ENCODE measurements around the gene MGST2. TPM values are rescaled to one million over a fixed set of nuclear protein-coding genes. Genes with fewer than 3 reads are reported as not detected.

The MGST2 gene
- total RNA-seq (2022; extraction: Qiagen RNA extraction): 47.0 to 54.5 TPM (median 50.4 TPM) in 5 replicates

DNA sequence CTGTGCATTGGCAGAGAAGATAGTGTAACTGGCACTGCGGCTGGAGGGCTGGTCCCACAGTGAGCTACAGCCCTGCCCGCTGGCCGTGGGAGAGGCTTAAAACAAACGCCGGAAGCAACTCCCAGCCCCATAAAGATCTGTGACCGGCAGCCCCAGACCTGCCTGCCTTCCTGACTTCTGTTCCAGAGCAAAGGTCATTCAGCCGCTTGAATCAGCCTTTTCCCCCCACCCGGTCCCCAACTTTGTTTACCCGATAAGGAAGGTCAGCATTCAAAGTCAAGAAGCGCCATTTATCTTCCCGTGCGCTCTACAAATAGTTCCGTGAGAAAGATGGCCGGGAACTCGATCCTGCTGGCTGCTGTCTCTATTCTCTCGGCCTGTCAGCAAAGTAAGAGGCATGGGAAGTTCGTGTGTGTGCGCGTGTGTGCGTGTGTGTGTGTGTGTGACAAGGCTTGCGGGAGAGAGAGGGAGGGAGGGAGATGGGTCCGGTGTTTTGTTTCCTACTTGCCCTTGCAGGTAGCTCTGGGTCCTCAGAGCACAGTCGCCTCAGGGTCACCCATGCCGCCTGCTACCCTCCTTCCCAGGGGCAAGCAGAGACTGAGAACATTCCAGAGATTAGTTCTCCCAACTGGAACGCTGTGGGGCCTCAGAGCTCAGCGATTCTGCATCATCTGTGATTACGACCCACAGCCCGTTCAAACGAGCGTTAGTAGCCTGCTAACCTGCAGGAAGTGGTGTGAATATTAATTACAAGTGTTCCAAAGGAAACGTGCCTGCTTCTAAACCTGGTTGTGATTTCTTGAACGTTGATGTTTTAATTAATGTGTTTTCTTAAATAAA, at the start of gene MGST2:
Gene MGST2 (plus strand): TSS at position 130 of the 840 bp plus-strand sequence. CDS start 201 bp downstream, at position 331.

Other genes with a start within 250 kb of the MGST2 start
- gene RAB33B, start 211.7 kb upstream of the MGST2 start, total RNA-seq (2022; extraction: Qiagen RNA extraction): 1.7 to 3.2 TPM (median 2.3 TPM) in 5 replicates
- 33.3 to 52.5 TPM (median 40.0 TPM) in 5 replicates for gene SETD7, start 109.6 kb upstream of the MGST2 start, total RNA-seq (2022; extraction: Qiagen RNA extraction)